ENCODE data around the gene WFDC8.
"Not testable (repeated sequence)": the region's sequence is repeated elsewhere in the genome, so short reads cannot be mapped to it uniquely, and the experiment has no call there.

DNA sequence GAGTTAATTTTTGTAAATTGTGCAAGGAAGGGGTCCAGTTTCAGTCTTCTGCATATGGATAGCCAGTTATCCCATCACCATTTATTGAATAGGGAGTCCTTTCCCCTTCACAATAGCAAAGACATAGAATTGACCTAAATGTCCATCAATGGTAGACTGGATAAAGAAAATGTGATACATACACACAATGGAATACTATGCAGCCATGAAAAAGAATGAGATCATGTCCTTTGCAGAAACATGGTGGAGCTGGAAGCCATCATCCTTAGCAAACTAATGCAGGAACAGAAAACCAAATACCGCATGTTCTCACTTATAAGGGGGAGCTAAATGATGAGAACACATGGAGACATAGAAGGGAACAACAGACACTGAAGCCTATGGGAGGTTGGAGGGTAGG lies 9.4 kb downstream of the WFDC8 start:
- TF ChIP-seq, protein P1, sequence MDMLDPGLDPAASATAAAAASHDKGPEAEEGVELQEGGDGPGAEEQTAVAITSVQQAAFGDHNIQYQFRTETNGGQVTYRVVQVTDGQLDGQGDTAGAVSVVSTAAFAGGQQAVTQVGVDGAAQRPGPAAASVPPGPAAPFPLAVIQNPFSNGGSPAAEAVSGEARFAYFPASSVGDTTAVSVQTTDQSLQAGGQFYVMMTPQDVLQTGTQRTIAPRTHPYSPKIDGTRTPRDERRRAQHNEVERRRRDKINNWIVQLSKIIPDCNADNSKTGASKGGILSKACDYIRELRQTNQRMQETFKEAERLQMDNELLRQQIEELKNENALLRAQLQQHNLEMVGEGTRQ (IDR thresholded peaks at IDR 0.05): not testable (repeated sequence)
- TF ChIP-seq NFE2L2 (conservative IDR thresholded peaks at IDR 0.05; ENCODE audit: low read length); CBX8 (IDR thresholded peaks at IDR 0.05); POLR2A (IDR thresholded peaks at IDR 0.05; ENCODE audit: low read length); EP300 (IDR thresholded peaks at IDR 0.05); HOXA7 (CRISPR knock-in tag; IDR thresholded peaks at IDR 0.05); ZSCAN20 (CRISPR knock-in tag; IDR thresholded peaks at IDR 0.05); RFX5 (IDR thresholded peaks at IDR 0.05); SMC3 (IDR thresholded peaks at IDR 0.05): not testable (repeated sequence)
- TF ChIP-seq, protein P2, sequence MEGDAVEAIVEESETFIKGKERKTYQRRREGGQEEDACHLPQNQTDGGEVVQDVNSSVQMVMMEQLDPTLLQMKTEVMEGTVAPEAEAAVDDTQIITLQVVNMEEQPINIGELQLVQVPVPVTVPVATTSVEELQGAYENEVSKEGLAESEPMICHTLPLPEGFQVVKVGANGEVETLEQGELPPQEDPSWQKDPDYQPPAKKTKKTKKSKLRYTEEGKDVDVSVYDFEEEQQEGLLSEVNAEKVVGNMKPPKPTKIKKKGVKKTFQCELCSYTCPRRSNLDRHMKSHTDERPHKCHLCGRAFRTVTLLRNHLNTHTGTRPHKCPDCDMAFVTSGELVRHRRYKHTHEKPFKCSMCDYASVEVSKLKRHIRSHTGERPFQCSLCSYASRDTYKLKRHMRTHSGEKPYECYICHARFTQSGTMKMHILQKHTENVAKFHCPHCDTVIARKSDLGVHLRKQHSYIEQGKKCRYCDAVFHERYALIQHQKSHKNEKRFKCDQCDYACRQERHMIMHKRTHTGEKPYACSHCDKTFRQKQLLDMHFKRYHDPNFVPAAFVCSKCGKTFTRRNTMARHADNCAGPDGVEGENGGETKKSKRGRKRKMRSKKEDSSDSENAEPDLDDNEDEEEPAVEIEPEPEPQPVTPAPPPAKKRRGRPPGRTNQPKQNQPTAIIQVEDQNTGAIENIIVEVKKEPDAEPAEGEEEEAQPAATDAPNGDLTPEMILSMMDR (IDR thresholded peaks at IDR 0.05): not testable (repeated sequence)
- TF ChIP-seq, protein P3, sequence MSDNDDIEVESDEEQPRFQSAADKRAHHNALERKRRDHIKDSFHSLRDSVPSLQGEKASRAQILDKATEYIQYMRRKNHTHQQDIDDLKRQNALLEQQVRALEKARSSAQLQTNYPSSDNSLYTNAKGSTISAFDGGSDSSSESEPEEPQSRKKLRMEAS (IDR thresholded peaks at IDR 0.05): not testable (repeated sequence)

All from A549 (cell line).